CD4-positive, CD25-positive, alpha-beta regulatory T cell (primary cell): ENCODE data around the gene ANO1. TPM values are rescaled to one million over a fixed set of nuclear protein-coding genes. Genes with fewer than 3 reads are reported as not detected.
"Not testable (repeated sequence)": the region's sequence is repeated elsewhere in the genome, so short reads cannot be mapped to it uniquely, and the experiment has no call there.

ENCODE experiments used
- ATAC-seq, 2 donors: fragments of 150-1000 bp; cut with Tn5 transposase; one replicate each; pipeline ENCODE4 v1.10.0; 2021; ENCODE audit warnings: low read depth in 2 of 2, moderate number of reproducible peaks in 2 of 2, moderate library complexity in 1 of 2
- DNase-seq, 3 donors: peaks; one replicate each; pipeline versions ENCODE4 v3.0.0 to v3.0.0-alpha.2; 2012 to 2022; ENCODE audit warnings: mixed read lengths in 1 of 3
- H3K27ac ChIP-seq: one replicate; pipeline ENCODE4 v1.7.0; 2013; ENCODE audit warnings: mild to moderate bottlenecking, low read length; ENCODE audit not compliant: insufficient read depth, poor library complexity, severe bottlenecking
- H3K27me3 ChIP-seq: one replicate; pipeline ENCODE4 v1.7.0; 2013; ENCODE audit warnings: low read length; ENCODE audit not compliant: control insufficient read depth, insufficient read depth
- H3K36me3 ChIP-seq: one replicate; pipeline ENCODE4 v1.7.0; 2013; ENCODE audit warnings: mild to moderate bottlenecking, low read length, moderate library complexity; ENCODE audit not compliant: control insufficient read depth, insufficient read depth
- H3K4me1 ChIP-seq: 2 replicates; pipeline ENCODE4 v1.7.0; 2013; ENCODE audit warnings: mild to moderate bottlenecking, low read length; ENCODE audit not compliant: insufficient read depth, control insufficient read depth, poor library complexity, severe bottlenecking
- H3K4me3 ChIP-seq: one replicate; pipeline ENCODE4 v1.7.0; 2013; ENCODE audit warnings: low read depth, mild to moderate bottlenecking, low read length, moderate library complexity
- H3K9me3 ChIP-seq, 2 experiments: 1 replicate in 1 of 2; 2 replicates in 1 of 2; pipeline ENCODE4 v1.7.0; 2013; ENCODE audit warnings: low read length in 2 of 2, mild to moderate bottlenecking in 1 of 2, moderate library complexity in 1 of 2; ENCODE audit not compliant: control insufficient read depth in 2 of 2
- H3K27ac Mint-ChIP-seq, 3 donors: one replicate each; pipeline ENCODE4 v1.8.0; 2020 to 2022; ENCODE audit warnings: mild to moderate bottlenecking in 3 of 3, mixed read lengths in 3 of 3, moderate library complexity in 2 of 3
- H3K27me3 Mint-ChIP-seq: one replicate; pipeline ENCODE4 v1.8.0; 2022; ENCODE audit warnings: mild to moderate bottlenecking, mixed read lengths
- H3K36me3 Mint-ChIP-seq: one replicate; pipeline ENCODE4 v1.8.0; 2020; ENCODE audit warnings: mixed read lengths
- H3K4me1 Mint-ChIP-seq, 4 donors: one replicate each; pipeline ENCODE4 v1.8.0; 2020 to 2022; ENCODE audit warnings: mixed read lengths in 4 of 4, mild to moderate bottlenecking in 1 of 4
- H3K4me3 Mint-ChIP-seq, 4 donors: one replicate each; pipeline ENCODE4 v1.8.0; 2020 to 2022; ENCODE audit warnings: mild to moderate bottlenecking in 4 of 4, mixed read lengths in 4 of 4, moderate library complexity in 3 of 4
- H3K9me3 Mint-ChIP-seq, 7 donors: one replicate each; pipeline ENCODE4 v1.8.0; 2020 to 2022; ENCODE audit warnings: mixed read lengths in 7 of 7, mild to moderate bottlenecking in 3 of 7, moderate library complexity in 2 of 7
- polyA plus RNA-seq, 4 donors: library from polyadenylated mRNA; unstranded; fragments of 300-500 nt; fragmentation: Illumina TruSeq; gene quantifications; one replicate each; pipeline ENCODE4 v1.2.3, GENCODE V29; 2021
- total RNA-seq: library from RNA; stranded (reverse); gene quantifications from one replicate; pipeline ENCODE4 v1.2.3, GENCODE V29; 2022

ANO1 gene
- total and polyA plus RNA-seq, 5 donors from 2014 or later: not detected

- H3K36me3 ChIP-seq: peaks cover 4% of the 10 kb centered on the region
- no peak overlapping the region for H3K27ac ChIP-seq
- no peak overlapping the region for H3K27ac Mint-ChIP-seq
- ATAC-seq: no peak
- H3K4me1 ChIP-seq: peaks cover 25% of the 10 kb centered on the region
- no peaks in the 10 kb centered on the region for H3K9me3 ChIP-seq
- H3K27me3 ChIP-seq: no peaks in the 10 kb centered on the region
- no peak for DNase-seq
- peaks cover 7% of the 10 kb centered on the region for H3K27me3 Mint-ChIP-seq
- H3K4me3 Mint-ChIP-seq: peak overlapping the region in 2 of 4 donors; percentile 24 to 69
- no peak overlapping the region for H3K4me3 ChIP-seq
- peaks cover 0 to 25% (median 13%) of the 10 kb centered on the region in 4 donors for H3K4me1 Mint-ChIP-seq
- H3K9me3 Mint-ChIP-seq: peaks cover 0 to 2% (median 0%) of the 10 kb centered on the region in 7 donors
- no peaks in the 10 kb centered on the region for H3K36me3 Mint-ChIP-seq
Observed at GRCh38 chr11:70200212-70200844, 122.2 kb downstream of the ANO1 start.

DNA sequence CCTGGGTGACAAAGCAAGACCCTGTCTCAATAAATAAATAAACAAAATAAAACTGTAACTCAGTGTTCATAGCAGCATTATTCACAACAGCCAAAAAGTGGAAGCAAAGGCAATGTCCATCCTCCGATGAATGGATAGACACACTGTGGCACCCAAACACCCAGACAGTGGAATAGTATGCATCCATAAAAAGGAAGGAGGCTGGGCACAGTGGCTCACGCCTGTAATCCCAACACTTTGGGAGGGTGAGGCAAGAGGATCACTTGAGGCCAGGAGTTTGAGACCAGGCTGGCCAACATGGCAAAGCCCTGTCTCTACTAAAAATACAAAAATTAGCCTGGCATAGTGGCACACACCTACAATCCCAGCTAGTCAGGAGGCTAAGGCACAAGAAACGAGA lies 122.9 kb downstream of the ANO1 start:
- not testable (repeated sequence) for H3K9me3 ChIP-seq, H3K27me3 ChIP-seq, H3K9me3 Mint-ChIP-seq, H3K27ac ChIP-seq, H3K4me3 ChIP-seq, H3K36me3 Mint-ChIP-seq, ATAC-seq, DNase-seq, H3K27ac Mint-ChIP-seq, H3K27me3 Mint-ChIP-seq
- Histone ChIP-seq H3K36me3 (peaks cover 10% of the 10 kb centered on the region), H3K4me1 (peaks cover 32% of the 10 kb centered on the region)
- Mint-ChIP-seq H3K4me1 (peaks cover 0 to 31% (median 19%) of the 10 kb centered on the region in 4 donors), H3K4me3 (peak overlapping the region in 3 of 4 donors; percentile 33 to 78 (median 72))

GRCh38 chr11:70201882-70202861 lies 124.1 kb downstream of the ANO1 start:
- no peak for ATAC-seq
- H3K4me3 ChIP-seq: peak overlapping the region; percentile 68
- Mint-ChIP-seq H3K27ac (peak overlapping the region; percentile 77 to 95 (median 94)), H3K27me3 (peaks cover 7% of the 10 kb centered on the region), H3K4me3 (peak overlapping the region; percentile 96 to 99 (median 97)), H3K36me3 (peaks cover 11% of the 10 kb centered on the region), H3K4me1 (peaks cover 0 to 39% (median 21%) of the 10 kb centered on the region in 4 donors), H3K9me3 (peaks cover 0 to 2% (median 0%) of the 10 kb centered on the region in 7 donors)
- peaks cover 38% of the 10 kb centered on the region for H3K4me1 ChIP-seq
- H3K27ac ChIP-seq: peak overlapping the region; percentile 88
- H3K36me3 ChIP-seq: peaks cover 22% of the 10 kb centered on the region
- H3K9me3 ChIP-seq: no peaks in the 10 kb centered on the region
- no peak for DNase-seq
- no peaks in the 10 kb centered on the region for H3K27me3 ChIP-seq

- Histone ChIP-seq H3K4me1 (peaks cover 38% of the 10 kb centered on the region), H3K27me3 (no peaks in the 10 kb centered on the region), H3K4me3 (peak within 1 kb of the TSS; percentile 98), H3K36me3 (peaks cover 28% of the 10 kb centered on the region), H3K9me3 (no peaks in the 10 kb centered on the region), H3K27ac (peak within 1 kb of the TSS; percentile 88)
- H3K27me3 Mint-ChIP-seq: peaks cover 7% of the 10 kb centered on the region
- H3K9me3 Mint-ChIP-seq: peaks cover 0 to 2% (median 0%) of the 10 kb centered on the region in 7 donors
- ATAC-seq (peak; percentile 56 to 58), DNase-seq (peak; percentile 86 to 95 (median 91))
- H3K4me1 Mint-ChIP-seq: peaks cover 0 to 49% (median 21%) of the 10 kb centered on the region in 4 donors
- peaks cover 11% of the 10 kb centered on the region for H3K36me3 Mint-ChIP-seq
- peak within 1 kb of the TSS; percentile 89 to 98 (median 95) for H3K27ac Mint-ChIP-seq
- peak within 1 kb of the TSS; percentile 96 to 99 (median 97) for H3K4me3 Mint-ChIP-seq
Observed at GRCh38 chr11:70202920-70203750, 125.0 kb downstream of the ANO1 start, which contains the start of gene FADD. TSS of gene FADD (plus strand) at chr11:70203296. CDS start at chr11:70203460, 164 bp downstream.

DNA sequence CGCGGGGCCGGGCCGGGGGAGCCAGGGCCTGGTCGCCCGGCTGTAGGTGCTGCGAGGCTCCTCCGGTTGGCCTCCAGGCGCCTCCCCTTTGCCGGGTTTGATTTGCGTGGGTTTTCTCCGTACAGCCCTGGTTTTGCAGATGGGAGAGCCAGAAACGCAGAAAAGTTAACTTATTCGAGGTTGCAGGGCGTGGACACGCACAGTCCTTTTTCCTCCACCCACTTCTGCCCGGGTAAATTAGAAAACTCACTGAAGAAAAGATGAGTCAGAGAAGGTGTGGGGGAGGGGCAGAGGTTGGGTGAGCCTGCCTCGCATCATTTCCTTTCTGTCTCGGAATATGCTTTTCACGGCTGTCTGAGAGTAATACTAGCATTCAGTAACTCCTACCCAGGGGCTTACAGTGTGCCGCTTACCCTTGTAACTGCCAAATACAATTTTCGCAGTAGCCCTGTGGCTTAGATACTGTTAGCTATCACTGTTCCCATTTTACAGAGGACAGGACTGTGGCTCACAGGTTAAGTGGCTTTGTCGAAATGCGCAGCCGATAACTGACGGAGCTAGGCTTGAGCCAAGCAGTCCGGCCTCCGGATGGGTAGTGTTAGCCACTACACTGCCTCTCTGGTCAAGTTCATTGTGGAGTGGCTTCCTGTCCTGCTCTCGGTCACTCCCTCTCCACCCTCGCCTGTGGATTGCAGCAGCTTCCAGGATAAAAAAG lies 125.8 kb downstream of the ANO1 start:
- H3K27ac ChIP-seq: peak overlapping the region; percentile 88
- peaks cover 0 to 57% (median 24%) of the 10 kb centered on the region in 4 donors for H3K4me1 Mint-ChIP-seq
- peaks cover 0 to 2% (median 0%) of the 10 kb centered on the region in 7 donors for H3K9me3 Mint-ChIP-seq
- H3K27me3 Mint-ChIP-seq: peaks cover 7% of the 10 kb centered on the region
- peaks cover 38% of the 10 kb centered on the region for H3K4me1 ChIP-seq
- H3K9me3 ChIP-seq: no peaks in the 10 kb centered on the region
- H3K27ac Mint-ChIP-seq: peak overlapping the region; percentile 89 to 98 (median 95)
- ATAC-seq: peak; percentile 80 to 81
- peaks cover 36% of the 10 kb centered on the region for H3K36me3 ChIP-seq
- peaks cover 16% of the 10 kb centered on the region for H3K36me3 Mint-ChIP-seq
- peak overlapping the region; percentile 98 for H3K4me3 ChIP-seq
- peak; percentile 80 to 93 (median 85) for DNase-seq
- peak overlapping the region; percentile 96 to 99 (median 97) for H3K4me3 Mint-ChIP-seq
- no peaks in the 10 kb centered on the region for H3K27me3 ChIP-seq

GRCh38 chr11:70204466-70204799 lies 126.3 kb downstream of the ANO1 start:
- DNase-seq (peak in 1 of 3 donors; percentile 12), ATAC-seq (no peak)
- Mint-ChIP-seq H3K9me3 (peaks cover 0 to 2% (median 0%) of the 10 kb centered on the region in 7 donors), H3K4me3 (peak overlapping the region; percentile 96 to 99 (median 97)), H3K27ac (peak overlapping the region; percentile 89 to 98 (median 95)), H3K27me3 (peaks cover 7% of the 10 kb centered on the region), H3K36me3 (peaks cover 21% of the 10 kb centered on the region), H3K4me1 (peaks cover 0 to 62% (median 30%) of the 10 kb centered on the region in 4 donors)
- peaks cover 41% of the 10 kb centered on the region for H3K36me3 ChIP-seq
- H3K27ac ChIP-seq: peak overlapping the region; percentile 88
- peaks cover 38% of the 10 kb centered on the region for H3K4me1 ChIP-seq
- no peaks in the 10 kb centered on the region for H3K27me3 ChIP-seq
- H3K4me3 ChIP-seq: peak overlapping the region; percentile 98
- H3K9me3 ChIP-seq: no peaks in the 10 kb centered on the region
